GM21825 (cell line): ENCODE measurements around the gene DDX19B.
"Not testable (repeated sequence)": the region's sequence is repeated elsewhere in the genome, so short reads cannot be mapped to it uniquely, and the experiment has no call there.

Source experiments
- ATAC-seq: cut with Tn5 transposase; IDR thresholded peaks from one replicate; pipeline ENCODE4 v1.9.1; 2021; ENCODE audit warnings: mild to moderate bottlenecking, moderate library complexity; ENCODE audit not compliant: unreplicated experiment

The DDX19B gene

DNA sequence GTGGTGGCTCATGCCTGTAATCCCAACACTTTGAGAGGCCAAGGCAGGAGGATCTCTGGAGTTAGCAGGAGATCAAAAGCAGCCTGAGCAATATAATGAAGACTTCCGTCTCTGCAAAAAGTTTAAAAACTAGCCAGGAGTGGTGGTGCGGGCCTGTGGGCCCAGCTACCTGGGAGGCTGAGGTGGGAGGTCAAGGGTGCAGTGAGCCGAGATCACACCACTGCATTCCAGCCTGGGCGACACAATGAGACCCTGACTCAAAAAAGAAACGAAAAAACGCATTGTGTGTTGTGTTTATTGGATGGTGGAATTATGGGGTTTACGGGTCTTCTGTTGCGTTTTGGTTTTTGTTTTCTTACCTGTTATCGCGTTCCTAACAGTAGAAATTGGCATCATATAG is 46.9 kb downstream of the DDX19B start:
- ATAC-seq = no peak

DNA sequence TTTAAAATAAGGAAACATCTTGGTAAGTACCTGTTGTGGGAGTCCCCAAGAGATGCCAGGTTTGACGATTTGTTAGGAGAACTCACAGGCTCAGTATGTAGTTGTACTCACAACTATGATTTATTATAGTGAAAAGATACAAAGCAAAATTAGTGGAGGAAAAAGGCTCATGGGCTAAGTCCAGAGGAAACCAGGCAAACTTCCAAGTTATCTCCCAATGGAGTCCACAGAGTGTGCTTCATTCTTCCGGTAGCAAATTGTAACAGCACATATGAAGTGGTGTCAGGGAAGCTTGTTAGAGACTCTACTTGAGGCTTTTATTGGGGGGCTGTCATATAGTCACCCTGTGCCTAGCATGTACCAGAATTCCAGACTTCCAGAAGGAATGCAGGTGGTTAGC is 50.0 kb downstream of the DDX19B start:
- ATAC-seq = no peak

DNA sequence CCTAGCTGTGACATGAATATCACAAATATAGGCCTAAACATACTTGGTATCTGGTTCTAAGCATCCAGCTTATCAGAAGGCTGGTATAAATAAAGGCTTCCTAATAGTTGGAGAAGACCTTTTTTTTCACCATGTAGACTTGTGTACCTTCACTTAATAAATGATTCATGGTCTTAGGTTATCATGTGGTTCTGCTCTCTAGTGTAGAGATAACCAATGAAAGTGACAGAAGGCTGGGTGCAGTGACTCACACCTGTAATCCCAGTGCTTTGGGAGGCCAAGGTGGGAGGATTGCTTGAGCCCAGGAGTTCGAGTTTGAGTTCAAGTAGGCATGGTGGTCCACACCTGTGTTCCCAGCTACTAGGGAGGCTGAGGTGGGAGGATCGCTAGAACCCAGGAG is 50.8 kb downstream of the DDX19B start:
- no peak for ATAC-seq

DNA sequence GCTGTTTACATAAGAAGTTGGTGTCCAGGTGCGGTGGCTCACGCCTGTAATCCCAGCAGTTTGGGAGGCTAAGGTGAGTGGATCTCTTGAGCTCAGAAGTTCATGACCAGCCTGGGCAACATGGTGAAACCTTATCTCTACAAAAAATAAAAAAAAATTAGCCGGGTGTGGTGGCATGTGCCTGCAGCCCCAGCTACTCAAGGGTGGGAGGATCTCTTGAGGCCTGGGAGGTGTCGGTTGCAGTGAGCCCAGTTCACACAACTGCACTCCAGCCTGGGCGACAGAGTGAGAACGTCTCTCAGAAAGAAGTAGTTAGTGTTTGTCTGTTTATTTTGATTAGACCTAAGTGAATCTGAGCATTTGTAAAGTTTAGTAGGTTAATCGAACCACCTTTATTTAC is 60.6 kb downstream of the DDX19B start:
- ATAC-seq = no peak

DNA sequence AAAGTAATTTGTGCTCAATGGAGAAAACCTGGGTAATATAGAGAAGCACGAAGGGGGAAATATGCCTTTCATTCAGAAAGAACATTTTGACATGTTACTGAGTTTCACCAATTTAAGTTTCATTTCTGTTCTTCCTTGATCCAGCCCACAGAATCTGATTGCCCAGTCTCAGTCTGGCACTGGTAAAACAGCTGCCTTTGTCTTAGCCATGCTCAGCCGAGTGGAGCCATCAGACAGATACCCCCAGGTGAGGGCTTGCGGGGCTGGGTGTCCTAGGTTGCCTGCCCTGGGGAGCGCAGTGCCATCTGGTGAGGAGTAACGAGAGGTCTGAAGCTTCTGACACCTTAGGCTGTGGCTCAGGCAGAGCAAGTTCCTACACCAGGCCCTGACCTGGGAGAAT is 65.4 kb downstream of the DDX19B start:
- ATAC-seq = no peak

DNA sequence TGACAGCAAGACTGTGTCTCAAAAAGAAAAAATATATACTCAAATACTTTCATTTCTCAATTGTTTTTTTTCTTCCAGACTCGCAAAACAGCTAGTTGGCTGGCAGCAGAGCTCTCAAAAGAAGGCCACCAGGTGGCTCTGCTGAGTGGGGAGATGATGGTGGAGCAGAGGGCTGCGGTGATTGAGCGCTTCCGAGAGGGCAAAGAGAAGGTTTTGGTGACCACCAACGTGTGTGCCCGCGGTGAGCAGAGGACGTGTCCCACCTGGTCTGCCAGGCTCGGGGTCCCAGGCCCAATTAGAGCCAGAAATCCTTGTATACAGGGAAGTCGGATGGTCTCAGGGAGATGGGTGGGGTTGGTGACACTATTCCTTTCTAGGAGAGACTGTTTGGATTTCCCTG is 71.2 kb downstream of the DDX19B start:
- ATAC-seq = not testable (repeated sequence)

DNA sequence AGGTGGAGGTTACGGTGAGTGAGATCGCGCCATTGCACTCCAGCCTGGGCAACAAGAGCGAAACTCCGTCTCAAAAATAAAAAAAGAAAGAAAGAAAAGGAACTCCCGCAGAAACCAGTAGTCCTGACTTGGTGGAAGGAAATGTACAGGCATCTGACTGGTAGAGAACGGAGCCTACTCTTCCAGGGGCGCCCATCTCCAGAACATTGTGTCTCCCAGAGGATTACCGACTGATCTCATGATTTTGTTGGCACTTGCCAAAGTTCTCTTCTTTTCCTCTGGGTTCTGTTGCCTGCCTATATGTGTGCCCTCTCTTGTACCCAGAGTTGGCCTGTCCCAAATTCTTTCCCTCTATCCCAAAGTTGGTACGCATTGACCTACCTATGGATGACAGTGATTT is 71.9 kb downstream of the DDX19B start:
- no peak for ATAC-seq

DNA sequence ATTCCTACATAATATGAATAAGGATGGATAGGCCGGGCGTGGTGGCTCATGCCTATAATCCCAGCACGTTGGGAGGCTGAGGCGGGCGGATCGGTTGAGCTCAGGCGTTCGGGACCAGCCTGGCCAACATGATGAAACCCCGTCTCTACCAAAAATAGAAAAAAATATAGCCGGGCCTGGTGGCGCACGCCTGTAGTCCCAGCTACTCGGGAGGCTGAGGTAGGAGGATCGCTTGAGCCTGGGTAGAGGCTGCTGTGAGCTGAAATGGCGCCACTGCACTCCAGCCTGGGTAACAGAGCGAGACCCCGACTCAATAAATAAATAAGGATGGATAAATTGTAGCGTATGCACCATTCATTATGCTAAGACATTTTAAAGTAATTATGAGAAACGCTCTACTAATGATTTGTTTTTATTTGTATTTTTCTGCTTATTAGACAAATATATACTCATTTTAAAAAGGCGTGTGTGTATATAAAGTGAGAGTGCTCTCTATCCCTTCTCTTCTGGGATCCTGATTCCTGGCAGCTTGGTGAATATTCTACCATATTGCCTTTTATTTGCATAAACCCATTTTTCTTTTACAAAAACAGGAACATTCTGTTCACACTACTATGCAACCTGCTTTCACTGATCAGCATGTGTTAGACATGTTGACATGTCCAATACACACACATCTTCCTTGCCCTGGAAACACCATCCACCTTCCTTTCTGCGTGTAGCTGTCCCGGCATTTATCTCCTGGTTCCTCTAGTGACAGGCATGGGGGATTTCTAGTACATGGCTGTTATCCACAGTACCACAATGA is 74.1 kb downstream of the DDX19B start:
- no peak for ATAC-seq

DNA sequence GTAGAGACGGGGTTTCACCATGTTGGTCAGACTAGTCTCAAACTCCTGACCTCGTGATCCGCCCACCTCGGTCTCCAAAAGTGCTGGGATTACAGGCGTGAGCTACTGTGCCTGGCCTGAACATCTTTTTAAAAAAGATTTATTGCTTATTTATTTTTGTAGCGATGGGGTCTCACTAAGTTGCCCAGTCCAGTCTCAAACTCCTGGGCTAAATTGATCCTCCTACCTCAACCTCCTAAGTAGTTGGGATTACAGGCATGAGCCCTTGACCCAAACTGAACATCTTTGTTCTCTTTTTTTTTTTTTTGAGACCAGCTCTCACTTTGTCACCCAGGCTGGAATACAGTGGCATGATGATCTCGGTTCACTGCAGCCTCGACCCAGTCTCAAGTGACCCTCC is 75.2 kb downstream of the DDX19B start:
- no peak for ATAC-seq

DNA sequence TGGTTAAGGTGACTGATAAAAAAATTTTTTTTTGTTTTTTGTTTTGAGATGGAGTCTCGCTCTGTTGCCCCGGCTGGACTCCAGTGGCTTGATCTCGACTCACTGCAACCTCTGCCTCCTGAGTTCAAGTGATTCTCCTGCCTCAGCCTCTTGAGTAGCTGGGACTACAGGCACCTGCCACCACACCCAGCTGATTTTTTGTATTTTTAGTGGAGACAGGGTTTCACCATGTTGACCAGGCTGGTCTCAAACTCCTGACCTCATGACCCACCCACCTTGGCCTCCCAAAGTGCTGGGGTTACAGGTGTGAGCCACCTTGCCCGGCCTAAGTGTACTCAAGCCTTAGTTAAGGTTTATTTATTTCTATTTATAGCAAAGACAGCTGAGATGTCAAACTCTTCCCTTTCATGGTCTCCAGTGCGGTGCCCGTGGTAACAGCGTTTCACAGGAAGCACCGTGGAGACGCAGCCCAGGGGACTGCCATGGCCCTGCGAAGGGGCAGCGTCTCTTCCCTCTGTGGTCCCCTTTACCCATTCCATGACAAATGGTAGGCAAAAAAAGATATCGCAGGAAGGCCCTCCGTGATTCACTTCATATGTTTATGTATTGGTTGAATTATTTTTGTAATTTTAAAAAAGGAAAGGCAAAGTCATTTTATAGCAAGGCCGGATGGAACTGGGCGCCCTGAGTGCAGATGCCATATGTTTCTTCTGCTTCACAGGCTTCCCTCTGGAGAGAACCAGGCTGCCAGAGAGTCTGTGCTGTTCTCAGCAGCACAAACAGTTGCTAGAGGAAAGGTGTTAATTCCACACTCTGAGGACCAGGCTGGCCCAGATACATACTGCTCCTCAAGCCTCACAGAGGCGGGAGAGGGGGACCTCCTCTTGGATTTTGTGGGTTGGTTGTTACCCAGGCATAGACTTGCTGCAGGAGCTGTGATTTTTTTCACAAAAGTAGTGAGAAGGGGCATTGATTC is 76.9 kb downstream of the DDX19B start:
- no peak for ATAC-seq

DNA sequence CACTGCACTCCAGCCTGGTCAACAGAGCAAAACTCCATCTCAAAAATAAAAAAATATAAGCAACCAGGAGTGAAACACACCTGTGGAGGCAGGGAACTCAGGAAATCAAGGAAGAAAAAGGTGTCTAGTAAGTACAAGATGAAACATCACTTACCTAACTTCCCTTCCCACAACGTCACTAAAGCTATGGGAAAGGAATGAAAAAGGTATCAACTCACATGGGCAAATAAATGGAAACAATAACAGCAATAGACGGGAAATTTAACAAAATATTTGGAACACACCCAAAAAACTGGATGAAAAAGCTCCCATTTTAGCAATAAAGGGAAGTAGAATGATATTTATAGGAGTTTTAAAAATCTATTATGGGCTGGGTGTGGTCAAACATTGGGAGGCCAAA is 78.8 kb downstream of the DDX19B start:
- no peak for ATAC-seq

DNA sequence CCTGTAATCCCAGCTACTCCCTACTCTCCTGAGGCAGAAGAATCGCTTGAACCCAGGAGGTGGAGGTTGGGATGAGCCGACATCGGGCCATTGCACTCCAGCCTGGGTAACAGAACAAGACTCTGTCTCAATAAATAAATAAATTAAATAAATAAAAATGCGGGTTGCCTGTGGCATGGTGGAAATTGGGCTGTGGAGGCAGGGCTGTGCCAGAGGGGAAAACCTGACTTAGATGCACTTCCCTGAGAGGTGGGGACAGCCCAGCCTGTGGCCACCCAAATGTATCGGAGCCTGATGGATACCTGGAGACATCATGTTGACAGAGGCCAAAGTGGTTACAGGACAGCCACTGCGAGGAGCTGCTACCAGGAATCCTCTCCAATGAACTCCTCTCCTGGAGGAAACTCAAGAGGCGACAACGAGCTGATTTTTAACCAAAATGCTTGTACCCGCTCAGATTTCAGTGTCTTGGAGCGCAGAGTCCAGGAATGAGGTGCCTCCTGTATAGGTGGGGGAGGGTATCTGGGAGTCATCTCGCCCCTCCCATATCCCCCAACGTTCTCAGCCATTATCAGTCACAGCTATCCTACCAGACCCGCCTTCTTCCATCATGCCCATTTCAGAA is 80.0 kb downstream of the DDX19B start:
- no peak for ATAC-seq

DNA sequence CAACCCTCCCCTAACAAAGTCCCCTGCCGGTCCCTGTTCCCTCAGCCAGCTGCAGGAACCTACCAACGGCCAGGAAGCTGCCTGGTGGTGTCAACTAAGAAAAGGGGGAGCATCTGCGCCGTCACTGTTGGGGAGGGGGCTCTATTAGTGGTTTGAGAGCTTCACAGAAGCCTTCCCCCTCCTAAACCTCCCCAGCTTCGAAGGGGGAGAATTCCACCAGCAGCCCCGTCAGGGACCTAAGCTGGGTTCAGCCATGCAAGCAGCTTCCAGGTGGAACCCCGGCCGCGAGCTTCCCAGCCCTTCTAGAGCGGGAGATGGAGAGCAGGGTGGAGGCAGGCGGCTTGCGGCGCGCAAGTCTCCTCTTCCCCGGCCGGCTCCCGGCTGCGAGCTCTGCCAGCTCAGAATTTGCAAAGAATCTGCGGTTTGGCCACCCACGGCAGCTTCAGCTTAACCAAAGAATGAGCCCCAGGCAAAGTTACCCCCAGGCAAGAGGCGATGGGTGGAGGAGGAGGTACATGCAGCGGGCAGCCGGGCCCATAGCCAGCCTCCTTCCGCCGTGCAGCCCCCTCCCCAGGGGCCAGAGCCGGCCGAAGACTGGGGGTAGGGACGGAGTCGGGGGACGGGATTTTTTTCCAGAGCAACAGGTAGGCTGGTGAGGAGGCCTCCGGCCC is 81.4 kb downstream of the DDX19B start:
- peak; percentile 7 for ATAC-seq

DNA sequence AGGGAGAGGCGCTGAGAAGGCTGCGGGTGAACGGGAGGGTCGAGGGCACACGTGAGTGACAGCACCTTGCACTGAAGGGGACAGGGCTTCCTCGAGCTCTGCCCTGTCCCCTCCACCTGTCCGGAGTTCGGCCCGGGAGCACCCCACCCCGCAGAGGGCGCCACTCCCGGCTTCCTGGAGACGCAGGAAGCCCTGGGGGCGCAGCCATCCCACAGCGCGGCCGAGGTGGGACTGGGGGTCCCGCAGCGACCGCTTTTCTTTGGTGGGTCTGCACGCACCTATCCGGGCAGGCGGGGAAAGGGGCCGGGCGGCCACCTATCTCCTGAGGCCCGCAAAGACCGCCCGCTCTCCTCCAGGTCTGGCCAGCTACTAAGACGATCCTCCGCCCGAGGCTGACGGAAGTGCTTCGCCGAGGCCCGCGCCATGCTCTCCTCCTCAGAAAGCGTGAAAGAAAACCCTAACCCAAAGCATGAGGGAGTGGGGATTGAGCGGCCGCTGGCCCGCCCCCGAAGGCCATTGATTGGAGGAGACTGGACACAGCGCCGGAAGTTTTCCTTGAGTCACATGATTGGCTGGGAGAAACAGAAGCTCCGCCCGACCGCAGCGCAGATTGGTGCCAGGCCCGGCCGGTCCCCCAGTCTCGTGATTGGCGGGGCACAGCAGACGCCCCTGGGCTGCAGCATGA is 82.1 kb downstream of the DDX19B start:
- ATAC-seq = peak; percentile 88

DNA sequence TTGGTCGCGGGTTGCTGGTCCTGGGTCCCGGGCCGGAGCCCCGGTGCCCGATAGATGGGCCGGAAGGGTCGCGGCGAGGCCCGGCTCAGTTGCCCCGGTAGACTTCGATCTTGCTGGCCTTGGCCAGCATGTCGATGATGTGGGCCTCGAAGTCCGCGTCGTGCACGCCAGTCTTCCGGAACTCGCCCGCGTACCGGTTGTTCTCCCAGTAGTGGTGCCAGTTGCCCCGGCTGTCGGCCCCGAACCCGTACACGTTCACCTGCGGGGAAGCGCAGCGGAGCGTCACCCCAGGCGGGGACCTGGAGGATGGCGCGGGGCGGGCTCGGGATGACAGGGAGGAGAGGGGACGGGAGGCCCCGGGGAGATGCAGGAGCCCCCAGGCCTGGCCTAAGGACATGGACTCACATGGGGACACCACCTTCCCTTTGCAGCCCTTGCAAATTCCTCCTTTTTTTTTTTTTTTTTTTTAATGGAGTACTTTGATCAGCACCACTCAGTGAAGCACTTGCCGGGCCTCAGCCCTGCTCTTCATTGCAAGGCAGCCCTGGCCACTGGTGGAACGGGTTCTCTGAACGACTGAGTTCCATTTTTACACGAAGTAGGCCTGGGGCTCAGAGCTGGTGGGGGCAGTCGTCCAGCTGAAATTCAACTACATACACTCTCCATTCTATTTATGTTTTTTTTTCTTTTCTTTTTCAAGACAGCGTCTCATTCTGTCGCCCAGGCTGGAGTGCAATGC is 82.8 kb downstream of the DDX19B start:
- ATAC-seq = peak; percentile 11

DNA sequence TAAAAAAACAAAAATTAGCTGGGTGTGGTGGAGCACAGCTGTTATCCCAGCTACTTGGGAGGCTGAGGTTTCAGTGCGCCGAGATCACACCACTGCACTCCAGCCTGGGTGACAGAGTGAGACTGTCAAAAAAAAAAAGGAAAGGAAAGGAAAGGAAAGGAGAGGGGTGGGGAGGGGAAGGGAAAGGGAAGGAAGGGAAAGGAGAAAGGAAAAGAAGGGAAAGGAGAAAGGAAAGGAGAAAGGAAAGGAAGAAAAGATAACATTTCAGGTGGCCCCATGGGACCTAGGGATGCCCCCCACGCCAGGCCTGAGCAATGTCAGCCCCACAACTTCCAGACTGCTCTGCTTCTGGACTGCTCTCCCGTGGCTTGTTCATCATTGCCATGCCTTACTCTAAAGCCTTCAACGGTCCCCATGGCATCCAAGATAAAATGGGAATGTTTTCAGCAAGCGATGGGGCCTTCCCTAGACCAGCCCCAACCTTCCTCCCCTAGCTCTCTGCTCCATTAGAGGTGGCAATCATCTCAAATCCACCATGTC is 84.5 kb downstream of the DDX19B start:
- no peak for ATAC-seq
